Hindlimb muscle (tissue), 1 donor: Measurements from ENCODE around the gene MIS18BP1. TPM values are rescaled to one million over a fixed set of nuclear protein-coding genes. Genes with fewer than 3 reads are reported as not detected.
"Not testable (repeated sequence)": the region's sequence is repeated elsewhere in the genome, so short reads cannot be mapped to it uniquely, and the experiment has no call there.

Source experiments
- DNase-seq: peaks from one replicate; pipeline ENCODE4 v3.0.0-alpha.2; 2013
- polyA plus RNA-seq: library from polyadenylated mRNA; unstranded; fragments of 120-200 nt; gene quantifications from one replicate; pipeline ENCODE4 v1.2.1, GENCODE V29; 2013; ENCODE audit not compliant: insufficient read length

Gene MIS18BP1
- polyA plus RNA-seq, result 17.8 TPM

- DNase-seq, result peak; percentile 97
Observed at GRCh38 chr14:45253070-45253753, at the start of gene MIS18BP1. Gene MIS18BP1, minus strand, starts transcription at chr14:45253202. Its CDS starts 5,916 bp downstream, at chr14:45247286.

GRCh38 chr14:45298423-45299117 is 45.6 kb upstream of the MIS18BP1 start:
- no peak for DNase-seq

DNA sequence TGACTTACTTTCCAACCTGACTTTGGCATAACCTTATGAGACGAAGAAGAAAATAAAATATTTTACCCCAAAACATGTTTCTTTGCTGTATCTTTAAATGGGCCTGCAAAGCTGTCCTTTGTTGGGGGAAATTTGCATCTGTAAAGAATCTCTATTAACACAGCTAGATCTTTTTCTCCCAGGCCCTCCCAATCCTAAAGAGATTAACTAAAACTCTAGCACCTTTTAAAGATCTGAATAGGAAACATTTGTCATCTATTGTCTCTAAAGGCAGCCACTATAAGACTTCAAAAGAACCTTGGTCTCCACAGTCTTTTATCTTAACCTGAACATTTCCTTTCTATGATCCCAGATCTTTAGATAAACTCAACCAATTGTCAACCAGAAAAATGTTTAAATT is 41.8 kb upstream of the MIS18BP1 start:
- DNase-seq, result not testable (repeated sequence)

- no peak for DNase-seq
Observed at GRCh38 chr14:45290547-45290946, 37.5 kb upstream of the MIS18BP1 start.

GRCh38 chr14:45287610-45288009 is 34.6 kb upstream of the MIS18BP1 start:
- DNase-seq, result no peak

GRCh38 chr14:45284802-45285201 is 31.8 kb upstream of the MIS18BP1 start:
- DNase-seq, result no peak

GRCh38 chr14:45281731-45282400 is 28.9 kb upstream of the MIS18BP1 start:
- not testable (repeated sequence) for DNase-seq

DNA sequence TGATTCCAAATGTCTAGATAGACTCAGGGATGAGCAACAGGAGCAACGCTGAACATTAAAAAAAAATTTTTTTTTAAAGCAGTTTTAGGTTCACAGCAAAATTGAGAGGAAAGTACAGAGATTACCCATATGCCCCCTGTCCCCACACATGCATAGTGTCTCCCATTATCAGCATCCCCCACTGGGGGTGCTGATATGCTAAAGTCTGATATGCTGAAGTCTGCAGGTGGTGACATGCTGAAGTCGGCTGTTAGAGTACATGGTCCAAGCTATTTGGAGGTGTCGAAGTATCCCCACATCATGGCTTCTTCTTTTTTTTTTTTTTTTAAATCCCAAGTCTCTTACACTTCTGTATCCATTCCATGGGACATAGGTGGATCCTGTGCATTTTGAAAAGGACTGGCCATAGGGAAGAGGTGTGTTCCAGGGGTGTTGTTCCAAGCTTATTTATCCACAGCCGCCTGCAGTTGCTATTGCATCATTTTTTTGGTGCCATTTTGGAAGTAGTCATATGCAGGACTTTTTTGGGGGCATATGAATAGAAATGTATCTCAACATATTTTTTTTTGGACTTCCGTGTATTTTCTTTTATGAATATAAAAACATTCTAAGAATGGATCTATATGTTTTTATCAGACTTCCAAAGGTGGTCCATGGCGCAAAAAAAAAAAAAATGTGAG is 19.0 kb upstream of the MIS18BP1 start:
- no peak for DNase-seq

DNA sequence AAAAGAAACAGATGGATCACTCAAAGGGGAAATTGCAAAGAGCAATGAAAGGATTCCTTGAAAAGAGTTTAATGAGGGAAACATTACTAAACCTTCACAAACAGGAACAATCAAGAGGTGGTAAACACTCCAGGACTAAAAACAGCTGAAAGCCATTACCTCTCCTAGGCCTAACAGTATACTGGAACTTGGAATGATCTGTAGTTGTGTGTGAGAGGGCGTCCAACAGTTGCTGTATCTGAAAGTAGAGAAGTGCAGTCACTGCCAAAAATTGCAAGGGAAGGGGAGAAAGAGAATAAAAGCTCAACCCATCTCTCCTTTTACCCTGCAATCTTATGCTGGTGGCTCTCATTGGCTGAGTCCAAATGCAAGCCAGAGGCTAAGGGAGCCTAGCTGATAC is 17.0 kb upstream of the MIS18BP1 start:
- DNase-seq, result peak; percentile 16

GRCh38 chr14:45267071-45267470 is 14.1 kb upstream of the MIS18BP1 start:
- DNase-seq, result no peak

- DNase-seq, result no peak
Observed at GRCh38 chr14:45262637-45263036, 9.6 kb upstream of the MIS18BP1 start.

- DNase-seq, result no peak
Observed at GRCh38 chr14:45261209-45261608, 8.2 kb upstream of the MIS18BP1 start.

- no peak for DNase-seq
Observed at GRCh38 chr14:45258805-45259204, 5.8 kb upstream of the MIS18BP1 start.

- DNase-seq, result no peak
Observed at GRCh38 chr14:45258073-45258472, 5.1 kb upstream of the MIS18BP1 start.

GRCh38 chr14:45254771-45255170 is 1.8 kb upstream of the MIS18BP1 start:
- no peak for DNase-seq

GRCh38 chr14:45253754-45254310 is 830 bp upstream of the MIS18BP1 start:
- DNase-seq, result peak; percentile 13

DNA sequence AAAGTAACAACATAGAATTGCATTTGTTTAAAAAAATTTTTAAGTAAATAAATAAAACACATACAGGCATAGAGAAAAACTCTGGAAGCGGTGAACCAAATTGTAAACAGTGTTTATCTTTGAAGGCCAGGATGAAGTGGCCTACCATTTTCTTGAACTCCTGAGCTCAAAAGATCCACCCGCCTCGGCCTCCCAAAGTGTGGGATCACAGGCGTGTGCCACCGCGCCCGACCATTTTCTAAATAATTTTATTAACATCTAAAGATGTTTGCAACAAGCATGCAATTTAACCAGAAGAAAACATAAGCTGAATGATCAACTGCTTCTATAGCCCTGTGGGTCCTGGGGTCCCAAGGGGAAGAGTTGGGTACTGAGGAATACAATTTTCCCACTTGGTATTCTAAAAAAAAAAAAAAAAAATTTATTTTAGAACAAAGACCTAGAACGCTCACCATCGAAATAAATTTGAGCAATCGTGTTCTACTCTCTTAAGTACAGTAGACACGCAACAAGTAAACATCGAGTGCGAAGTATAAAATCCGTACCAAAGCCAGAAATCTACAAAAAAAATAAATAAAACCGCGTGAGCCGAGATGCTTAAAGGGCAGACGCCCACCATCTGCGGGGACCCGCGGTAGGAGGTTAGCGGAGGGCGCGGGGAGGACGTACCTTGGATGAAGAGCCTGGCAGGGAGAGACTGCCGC is 484 bp downstream of the MIS18BP1 start:
- DNase-seq, result no peak

DNA sequence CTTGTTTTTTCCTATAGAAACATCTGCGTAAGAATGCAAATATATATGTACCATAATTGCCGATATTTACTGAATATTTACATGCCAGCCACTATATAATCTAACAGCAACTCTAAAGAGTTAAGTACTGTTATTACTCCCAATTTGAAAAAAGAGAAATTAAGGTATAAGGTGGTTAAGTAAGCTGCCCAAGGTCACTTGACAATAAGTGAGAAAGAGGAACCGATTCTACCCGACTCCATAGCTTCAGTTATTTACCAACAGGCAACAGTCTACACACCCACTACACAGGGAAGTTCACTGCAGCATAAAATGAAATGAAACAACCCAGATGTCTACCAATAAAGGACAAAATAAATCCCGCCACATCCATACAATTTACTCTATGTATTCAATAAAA is 1.1 kb downstream of the MIS18BP1 start:
- peak; percentile 32 for DNase-seq

GRCh38 chr14:45249856-45250575 is 3.0 kb downstream of the MIS18BP1 start:
- DNase-seq, result no peak

DNA sequence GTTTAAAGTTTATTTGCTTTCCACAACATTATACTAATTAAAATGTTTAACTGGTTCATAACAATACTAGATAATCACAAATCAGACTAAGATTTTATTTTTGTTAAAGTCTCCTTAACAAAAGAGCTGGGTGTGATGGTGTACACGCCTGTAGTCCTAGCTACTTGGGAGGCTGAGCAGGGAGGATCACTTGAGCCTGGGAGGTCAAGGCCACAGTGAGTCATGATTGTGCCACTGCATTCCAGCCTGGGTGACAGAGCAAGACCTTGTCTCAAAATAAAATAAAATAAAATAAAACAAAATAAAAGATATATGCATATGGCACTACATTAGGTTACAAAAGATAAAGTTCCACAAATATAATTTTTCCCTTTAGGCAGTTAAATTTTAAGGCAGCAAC is 5.6 kb downstream of the MIS18BP1 start:
- DNase-seq, result no peak

DNA sequence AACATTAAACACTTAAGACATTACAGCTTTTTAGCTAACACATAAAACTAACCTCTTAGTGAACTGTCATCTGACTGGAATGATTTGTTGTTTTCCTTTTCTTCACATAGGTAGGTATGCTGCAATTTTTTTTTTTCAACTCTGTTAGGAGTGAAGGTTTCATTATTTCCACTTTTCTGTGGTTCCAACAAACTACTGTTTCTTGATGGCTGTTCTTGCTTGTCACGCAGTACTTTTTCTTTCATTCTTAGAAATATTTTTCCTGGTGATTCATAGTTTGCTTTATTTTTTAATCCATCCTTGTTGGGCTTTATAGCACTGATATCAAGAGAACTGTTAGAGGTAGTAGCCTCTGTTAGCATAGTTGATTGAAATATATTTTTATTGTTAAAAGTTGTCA is 6.3 kb downstream of the MIS18BP1 start:
- DNase-seq, result no peak
